ENCODE results near the gene PLXNB3. TPM values are rescaled to one million over a fixed set of nuclear protein-coding genes. Genes with fewer than 3 reads are reported as not detected.
A peak's percentile ranks its signal among the peaks of the same experiment; 100 is the strongest.

The PLXNB3 gene
- total RNA-seq, 4 donors from 2014 or later: 2.7 to 25.6 (median 7.6) TPM

DNA sequence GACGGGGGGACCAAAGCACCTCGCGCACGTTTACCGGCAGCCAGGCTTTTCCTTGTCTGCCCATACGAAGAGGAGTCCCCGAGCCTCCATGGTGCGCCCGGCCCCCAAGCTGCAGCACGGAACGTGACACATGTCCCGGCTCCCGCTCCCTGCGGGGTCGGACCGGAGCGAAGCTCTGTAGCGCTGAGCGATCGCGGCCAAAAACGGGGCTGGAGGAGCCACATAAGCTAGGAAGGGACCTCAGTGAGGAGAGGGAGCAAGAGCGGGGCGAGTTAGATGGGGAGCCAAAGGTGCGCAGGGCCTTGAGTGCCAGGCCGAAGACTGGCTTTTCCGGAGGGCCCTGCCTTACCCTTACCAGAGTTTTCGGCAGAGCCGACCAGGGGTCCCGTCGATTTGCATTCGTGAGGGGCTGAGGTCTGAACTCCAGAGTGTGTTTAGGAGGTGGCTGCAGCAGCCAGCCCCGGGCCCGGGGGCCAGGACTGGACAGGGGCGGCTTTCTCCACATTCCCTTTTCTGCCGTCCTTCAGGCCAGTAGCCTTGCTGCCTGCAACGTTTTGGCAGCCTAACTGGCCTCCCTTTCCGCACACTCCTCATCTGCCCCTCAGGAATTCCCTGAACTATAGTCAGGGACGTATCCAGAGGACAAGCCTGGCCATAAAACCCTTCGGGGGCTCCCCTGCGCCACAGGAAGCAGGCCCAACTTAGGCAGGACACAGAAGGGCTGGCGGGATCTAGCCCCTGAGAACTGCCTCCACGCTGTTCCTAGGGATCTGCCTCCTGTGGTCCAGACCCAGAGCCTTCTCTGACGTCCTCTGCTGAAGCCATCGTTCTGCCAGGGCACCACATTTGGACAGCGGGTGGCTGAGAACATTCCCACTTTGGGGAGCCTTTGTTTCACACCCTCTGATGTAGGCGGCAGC, 31.1 kb downstream of the PLXNB3 start:
- no peak for DNase-seq
- H3K4me1 ChIP-seq: peaks cover 0 to 20% (median 0%) of the 10 kb centered on the region in 4 donors

DNA sequence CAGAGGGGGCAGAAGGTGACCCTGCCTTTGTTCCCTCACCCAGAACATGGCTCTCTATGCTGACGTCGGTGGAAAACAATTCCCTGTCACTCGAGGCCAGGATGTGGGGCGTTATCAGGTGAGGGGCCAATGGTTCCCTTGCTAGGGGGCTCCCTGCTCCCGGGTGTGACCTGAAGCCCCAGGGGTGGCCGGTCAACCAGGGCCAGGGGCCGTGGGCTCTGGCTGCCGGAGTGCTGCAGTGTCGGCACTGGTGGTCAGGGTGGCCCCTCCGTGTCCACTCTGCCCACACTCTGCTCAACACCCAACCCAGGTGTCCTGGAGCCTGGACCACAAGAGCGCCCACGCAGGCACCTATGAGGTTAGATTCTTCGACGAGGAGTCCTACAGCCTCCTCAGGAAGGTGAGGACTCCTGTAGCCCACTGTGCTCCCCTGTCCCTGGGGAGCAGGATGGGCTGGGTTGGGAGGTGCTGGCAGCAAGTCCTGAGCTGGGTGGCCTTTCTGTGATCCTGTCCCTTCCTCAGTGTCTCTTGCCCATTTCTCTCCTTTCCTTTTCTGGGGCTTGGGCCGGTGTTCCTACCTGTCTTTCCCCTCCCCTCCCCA, 33.5 kb downstream of the PLXNB3 start:
- no peak for DNase-seq
- Histone ChIP-seq H3K36me3 (peaks cover 0 to 20% (median 0%) of the 10 kb centered on the region in 3 donors), H3K27ac (no peak overlapping the region), H3K27me3 (no peaks in the 10 kb centered on the region), H3K4me1 (peaks cover 0 to 18% (median 0%) of the 10 kb centered on the region in 4 donors), H3K4me3 (no peak overlapping the region), H3K9me3 (peaks cover 0 to 4% (median 0%) of the 10 kb centered on the region in 4 donors)
- no peak for TF ChIP-seq CTCF (IDR thresholded peaks at IDR 0.05)
- TF ChIP-seq POLR2A (IDR thresholded peaks at IDR 0.05): no peak

More for the DNA sequence above, 31.1 kb downstream of the PLXNB3 start:
- Histone ChIP-seq H3K27ac (peak overlapping the region; percentile 88 to 97 (median 94)), H3K27me3 (no peaks in the 10 kb centered on the region), H3K36me3 (peaks cover 0 to 20% (median 0%) of the 10 kb centered on the region in 3 donors), H3K4me3 (peak overlapping the region; percentile 63 to 83 (median 68)), H3K9me3 (peaks cover 0 to 4% (median 0%) of the 10 kb centered on the region in 4 donors)
- TF ChIP-seq CTCF (IDR thresholded peaks at IDR 0.05) (no peak), POLR2A (IDR thresholded peaks at IDR 0.05) (no peak)

GRCh38 chrX:153799326-153799725, 35.3 kb downstream of the PLXNB3 start:
- H3K9me3 ChIP-seq: peaks cover 0 to 2% (median 0%) of the 10 kb centered on the region in 4 donors
- H3K27me3 ChIP-seq: no peaks in the 10 kb centered on the region
- peaks cover 0 to 20% (median 0%) of the 10 kb centered on the region in 3 donors for H3K36me3 ChIP-seq
- TF ChIP-seq POLR2A (IDR thresholded peaks at IDR 0.05) (no peak), CTCF (IDR thresholded peaks at IDR 0.05) (no peak)
- H3K4me3 ChIP-seq: no peak overlapping the region
- no peak for DNase-seq
- no peak overlapping the region for H3K27ac ChIP-seq
- H3K4me1 ChIP-seq: peaks cover 0 to 9% (median 0%) of the 10 kb centered on the region in 4 donors

GRCh38 chrX:153800177-153800722, 36.2 kb downstream of the PLXNB3 start:
- Histone ChIP-seq H3K27ac (no peak overlapping the region), H3K27me3 (no peaks in the 10 kb centered on the region), H3K4me1 (peaks cover 0 to 9% (median 0%) of the 10 kb centered on the region in 4 donors), H3K9me3 (no peaks in the 10 kb centered on the region), H3K4me3 (no peak overlapping the region), H3K36me3 (peaks cover 0 to 20% (median 0%) of the 10 kb centered on the region in 3 donors)
- no peak for DNase-seq
- TF ChIP-seq POLR2A (IDR thresholded peaks at IDR 0.05) (no peak), CTCF (IDR thresholded peaks at IDR 0.05) (no peak)

DNA sequence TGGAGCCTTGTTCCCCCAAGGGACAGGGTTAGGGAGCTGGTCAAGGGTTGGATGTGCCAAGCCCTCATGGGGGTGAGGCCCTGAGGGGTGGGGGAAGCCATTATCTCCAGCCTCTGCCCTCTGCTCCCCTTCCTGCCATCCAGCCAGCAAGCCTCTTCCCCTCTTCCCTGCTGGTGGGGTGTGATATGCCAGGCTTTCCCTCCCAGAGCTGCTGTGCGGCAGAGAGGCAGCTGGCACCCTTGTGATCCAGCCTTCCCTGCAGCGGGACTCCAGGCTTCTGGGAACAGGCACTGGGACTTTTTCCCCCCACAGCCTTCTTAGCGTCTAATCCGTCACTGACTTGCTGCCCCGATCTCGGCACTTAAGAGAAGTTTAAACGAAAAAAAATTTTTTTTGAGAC, 36.7 kb downstream of the PLXNB3 start:
- peaks cover 0 to 20% (median 0%) of the 10 kb centered on the region in 3 donors for H3K36me3 ChIP-seq
- no peak for DNase-seq
- H3K27ac ChIP-seq: no peak overlapping the region
- H3K27me3 ChIP-seq: no peaks in the 10 kb centered on the region
- H3K4me1 ChIP-seq: peaks cover 0 to 5% (median 0%) of the 10 kb centered on the region in 4 donors
- no peak overlapping the region for H3K4me3 ChIP-seq
- TF ChIP-seq POLR2A (IDR thresholded peaks at IDR 0.05) (no peak), CTCF (IDR thresholded peaks at IDR 0.05) (no peak)
- no peaks in the 10 kb centered on the region for H3K9me3 ChIP-seq
